HCT116 (cell line): ENCODE measurements around the gene ADARB1. TPM values are rescaled to one million over a fixed set of nuclear protein-coding genes. Genes with fewer than 3 reads are reported as not detected.

Source experiments
- ATAC-seq: fragments of 200-7000 bp; cut with Tn5 transposase; 2 replicates; pipeline ENCODE4 v1.9.1; 2020; ENCODE audit warnings: mild to moderate bottlenecking, moderate library complexity
- BruUV-seq: library from RNA; stranded (reverse); fragments of 400-500 nt; replicated peaks from 2 replicates; lab custom pipeline; 2021; lab: Mats Ljungman, UMichigan
- CTCF ChIA-PET: fragments of 300-600 bp; sonication (Branson Sonifier 250); formaldehyde crosslinking; loops from one replicate; lab custom pipeline; 2021; ENCODE audit warnings: antibody characterized with exemption; lab: Charles Lee
- POLR2A ChIA-PET: fragments of 300-600, 350-600 bp; sonication (Branson Sonifier 250); formaldehyde crosslinking; loops from one replicate; lab custom pipeline; 2021; ENCODE audit warnings: antibody characterized with exemption; lab: Charles Lee
- RAD21 ChIA-PET, 2 experiments: fragments of 300-600 bp; sonication (Branson Sonifier 250); formaldehyde crosslinking; loops; one replicate each; lab custom pipeline; 2023; ENCODE audit warnings: low total read pairs in 2 of 2; ENCODE audit not compliant: uncharacterized antibody in 2 of 2, unreplicated experiment in 2 of 2, low non-redundant PET in 1 of 2; lab: Charles Lee
- DNase-seq: peaks from one replicate; pipeline ENCODE4 v3.0.0-alpha.2; 2010; ENCODE audit warnings: low read depth, low spot score
- H2AFZ ChIP-seq: fragments of 200-600 bp; shearing (Covaris generic), sonication (generic); 2 replicates; pipeline ENCODE4 v1.6.1; 2017; ENCODE audit warnings: low read depth, mixed run types, mixed read lengths, antibody characterized with exemption, low read length; ENCODE audit not compliant: poor library complexity, severe bottlenecking
- H3K27ac ChIP-seq: 2 replicates; pipeline ENCODE4 v1.5.1; 2012; ENCODE audit warnings: low read depth, low read length
- H3K27me3 ChIP-seq: fragments of 200-600 bp; sonication (generic); 2 replicates; pipeline ENCODE4 v1.6.1; 2016; ENCODE audit warnings: mixed run types, low read length, mixed read lengths; ENCODE audit not compliant: insufficient read depth
- H3K36me3 ChIP-seq, 2 experiments: fragments of 200-500 bp in 1 of 2; fragments of 200-600 bp in 1 of 2; sonication (Bioruptor generic) in 1 of 2; sonication (generic) in 1 of 2; 2 replicates each; pipeline versions ENCODE4 v1.5.1 to v1.6.1; 2014 to 2016; ENCODE audit warnings: low read length in 2 of 2, inconsistent platforms in 1 of 2, mixed read lengths in 1 of 2, mixed run types in 1 of 2; ENCODE audit not compliant: insufficient read depth in 2 of 2, control insufficient read depth in 1 of 2
- H3K4me1 ChIP-seq, 2 experiments: fragments of 200-600 bp in 1 of 2; sonication (generic) in 1 of 2; 2 replicates each; pipeline versions ENCODE4 v1.5.1 to v1.6.1; 2012 to 2017; ENCODE audit warnings: low read length in 2 of 2, inconsistent platforms in 1 of 2, mild to moderate bottlenecking in 1 of 2, mixed read lengths in 1 of 2, mixed run types in 1 of 2, moderate library complexity in 1 of 2; ENCODE audit not compliant: insufficient read depth in 2 of 2, control insufficient read depth in 1 of 2
- H3K4me2 ChIP-seq: fragments of 200-600 bp; sonication (generic); 2 replicates; pipeline ENCODE4 v1.6.1; 2017; ENCODE audit warnings: mixed run types, low read length, mixed read lengths
- H3K4me3 ChIP-seq, 2 experiments: fragments of 200-600 bp in 1 of 2; sonication (generic) in 1 of 2; replicated peaks in 1 of 2; 2 replicates each; pipeline ENCODE4 v1.5.1; 2011 to 2016; ENCODE audit warnings: low read length in 2 of 2, control low read depth in 1 of 2, low read depth in 1 of 2, mild to moderate bottlenecking in 1 of 2, mixed read lengths in 1 of 2, mixed run types in 1 of 2
- H3K79me2 ChIP-seq: fragments of 200-600 bp; sonication (generic); 2 replicates; pipeline ENCODE4 v1.6.1; 2017; ENCODE audit warnings: mild to moderate bottlenecking, mixed run types, low read length, moderate library complexity, mixed read lengths; ENCODE audit not compliant: insufficient read depth
- H3K9ac ChIP-seq: fragments of 200-600 bp; sonication (generic); 2 replicates; pipeline ENCODE4 v1.6.1; 2016; ENCODE audit warnings: low read length, mixed read lengths
- H3K9me2 ChIP-seq: fragments of 200-600 bp; sonication (generic), shearing (Covaris generic); 2 replicates; pipeline ENCODE4 v1.6.1; 2017; ENCODE audit warnings: mixed run types, mild to moderate bottlenecking, moderate library complexity; ENCODE audit not compliant: insufficient read depth
- H3K9me3 ChIP-seq, 2 experiments: fragments of 200-500 bp in 1 of 2; fragments of 200-600 bp in 1 of 2; sonication (Bioruptor generic) in 1 of 2; sonication (generic) in 1 of 2; 2 replicates each; pipeline ENCODE4 v1.6.1; 2014 to 2017; ENCODE audit warnings: low read length in 2 of 2, mixed read lengths in 2 of 2, inconsistent platforms in 1 of 2, low read depth in 1 of 2, mild to moderate bottlenecking in 1 of 2, mixed run types in 1 of 2, moderate library complexity in 1 of 2; ENCODE audit not compliant: control insufficient read depth in 1 of 2, insufficient read depth in 1 of 2
- H4K20me1 ChIP-seq: fragments of 200-600 bp; sonication (generic), shearing (Covaris generic); 2 replicates; pipeline ENCODE4 v1.6.1; 2017; ENCODE audit warnings: mixed run types, mild to moderate bottlenecking, moderate library complexity; ENCODE audit not compliant: insufficient read depth
- ATF3 ChIP-seq: IDR thresholded peaks from 2 replicates; pipeline ENCODE4 v1.6.1; 2012
- FOSL1 ChIP-seq: IDR thresholded peaks from 2 replicates; pipeline ENCODE4 v1.6.1; 2012; ENCODE audit warnings: low read depth
- POLR2AphosphoS5 ChIP-seq: IDR thresholded peaks from 2 replicates; pipeline ENCODE4 v1.6.1; 2011; ENCODE audit warnings: mild to moderate bottlenecking, low read depth, low read length, moderate library complexity
- REST ChIP-seq: IDR thresholded peaks from 2 replicates; pipeline ENCODE4 v1.6.1; 2012; ENCODE audit warnings: low read depth
- intact Hi-C: fragments of 100-400 bp; cut with micrococcal nuclease; formaldehyde crosslinking; loops from 2 replicates; pipeline ENCODE4 v1.10.0; 2022
- total RNA-seq: library from RNA; stranded (reverse); gene quantifications from one replicate; pipeline ENCODE4 v1.2.1, GENCODE V29; 2021; ENCODE audit not compliant: unreplicated experiment

The ADARB1 gene
- total RNA-seq, 1 experiment from 2014 or later: 13.5 TPM

- BruUV-seq: no TSS peak
- Histone ChIP-seq H3K79me2 (peaks cover 24% of the 10 kb centered on the region), H3K4me3 (no peak overlapping the region), H3K4me1 (no peaks in the 10 kb centered on the region), H3K9me3 (peaks cover 0 to 6% of the 10 kb centered on the region in 2 experiments; a peak in 1 of 4 replicates), H3K27me3 (no peaks in the 10 kb centered on the region), H4K20me1 (no peaks in the 10 kb centered on the region), H3K27ac (no peak overlapping the region), H3K9ac (no peak overlapping the region), H3K9me2 (no peaks in the 10 kb centered on the region), H2AFZ (no peak overlapping the region), H3K36me3 (peaks cover 16 to 32% of the 10 kb centered on the region in 2 experiments), H3K4me2 (no peak overlapping the region)
- POLR2A ChIA-PET: no interaction called here
- DNase-seq (no peak), ATAC-seq (no peak)
- RAD21 ChIA-PET: interaction anchor here in 1 of 2 experiments (1.0 kb wide), 1 partner anchor 130 kb away, joined by 4 read pairs; no protein-coding TSS in a partner anchor
- CTCF ChIA-PET: interaction anchor here (2.4 to 2.5 kb wide), 2 partner anchors 130 to 132 kb away, joined by 9 to 13 read pairs; no protein-coding TSS in a partner anchor
- intact Hi-C loops: no loop called here
- no peak for TF ChIP-seq POLR2AphosphoS5
- TF ChIP-seq FOSL1: no peak
- no peak for TF ChIP-seq ATF3
- TF ChIP-seq REST: no peak
Measured at GRCh38 chr21:45269861-45270260, 195.5 kb downstream of the ADARB1 start.
